ENCODE results near the gene CCL1. TPM values are rescaled to one million over a fixed set of nuclear protein-coding genes. Genes with fewer than 3 reads are reported as not detected.

CCL1 gene
- total and polyA plus RNA-seq, 2 donors (not counting 1 experiment from before 2014, with no cell fraction given): not detected

DNA sequence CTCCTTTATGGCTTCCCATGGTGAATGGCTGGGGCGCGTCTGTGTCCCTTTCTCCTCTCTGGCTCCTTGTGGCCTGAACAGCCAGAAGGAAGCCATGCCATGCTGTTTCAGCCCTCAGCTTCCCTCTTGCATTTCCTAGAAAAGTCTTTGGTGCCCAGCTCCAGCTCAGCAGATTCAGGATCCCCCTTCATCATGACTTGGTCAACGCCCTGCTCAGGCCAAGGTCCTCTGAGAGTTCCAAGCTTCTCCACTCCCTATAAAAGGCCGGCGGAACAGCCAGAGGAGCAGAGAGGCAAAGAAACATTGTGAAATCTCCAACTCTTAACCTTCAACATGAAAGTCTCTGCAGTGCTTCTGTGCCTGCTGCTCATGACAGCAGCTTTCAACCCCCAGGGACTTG lies 6.8 kb downstream of the CCL1 start, which contains the start of gene CCL13:
TSS of gene CCL13 (plus strand) at position 287 of the 400 bp plus-strand sequence. CDS start at position 334, 47 bp downstream.
- POLR2A ChIA-PET: no interaction called here
- Histone ChIP-seq H3K27me3 (replicated peaks in 1 of 4; ENCODE audit: control extremely low read depth in 1 of 4, control insufficient read depth in 3 of 4, insufficient read depth in 4 of 4, low read length in 3 of 4) (peaks cover 0 to 2% (median under 1%) of the 10 kb centered on the region in 4 experiments), H4K20me1 (ENCODE audit: control insufficient read depth, insufficient read depth, low read length, poor library complexity, severe bottlenecking) (no peaks in the 10 kb centered on the region), H2AFZ (ENCODE audit: insufficient read depth, low read depth, low read length, poor library complexity, severe bottlenecking) (no peak within 1 kb of the TSS), H3K36me3 (replicated peaks in 1 of 2; ENCODE audit: control extremely low read depth in 1 of 2, control insufficient read depth in 1 of 2, extremely low read depth in 1 of 2, insufficient read depth in 2 of 2, low read length in 1 of 2) (no peaks in the 10 kb centered on the region), H3K27ac (ENCODE audit: low read length in 2 of 2) (no peak within 1 kb of the TSS), H3K4me1 (ENCODE audit: control insufficient read depth in 2 of 2, insufficient read depth in 2 of 2, low read length in 2 of 2) (no peaks in the 10 kb centered on the region), H3K4me3 (ENCODE audit: control extremely low read depth in 1 of 5, extremely low read depth in 1 of 5, insufficient read depth in 1 of 5, low read depth in 2 of 5, low read length in 4 of 5) (no peak within 1 kb of the TSS), H3K9me3 (ENCODE audit: control extremely low read depth in 1 of 3, control insufficient read depth in 2 of 3, insufficient read depth in 1 of 3, low read length in 2 of 3) (no peaks in the 10 kb centered on the region), H3K9ac (ENCODE audit: low read length) (no peak within 1 kb of the TSS), H3K4me2 (replicated peaks; ENCODE audit: low read depth, low read length, poor library complexity, severe bottlenecking) (no peak within 1 kb of the TSS), H3K79me2 (ENCODE audit: control insufficient read depth, insufficient read depth, low read length) (no peaks in the 10 kb centered on the region)
- Mint-ChIP-seq H3K27me3 (peaks cover 28% of the 10 kb centered on the region), H3K9me3 (ENCODE audit: insufficient read depth) (no peaks in the 10 kb centered on the region), H3K27ac (no peak within 1 kb of the TSS), H3K4me1 (no peaks in the 10 kb centered on the region), H3K4me3 (no peak within 1 kb of the TSS)
- CTCF ChIA-PET: interaction anchor here (1.7 to 13.5 kb wide), 2 partner anchors 13 to 153 kb away, joined by 5 to 253 read pairs; no protein-coding TSS in a partner anchor
- no peak for TF ChIP-seq EZH2 (IDR thresholded peaks at IDR 0.05; ENCODE audit: borderline replicate concordance, insufficient read depth, low read depth, low read length, poor library complexity, severe bottlenecking)
- TF ChIP-seq, protein P1, sequence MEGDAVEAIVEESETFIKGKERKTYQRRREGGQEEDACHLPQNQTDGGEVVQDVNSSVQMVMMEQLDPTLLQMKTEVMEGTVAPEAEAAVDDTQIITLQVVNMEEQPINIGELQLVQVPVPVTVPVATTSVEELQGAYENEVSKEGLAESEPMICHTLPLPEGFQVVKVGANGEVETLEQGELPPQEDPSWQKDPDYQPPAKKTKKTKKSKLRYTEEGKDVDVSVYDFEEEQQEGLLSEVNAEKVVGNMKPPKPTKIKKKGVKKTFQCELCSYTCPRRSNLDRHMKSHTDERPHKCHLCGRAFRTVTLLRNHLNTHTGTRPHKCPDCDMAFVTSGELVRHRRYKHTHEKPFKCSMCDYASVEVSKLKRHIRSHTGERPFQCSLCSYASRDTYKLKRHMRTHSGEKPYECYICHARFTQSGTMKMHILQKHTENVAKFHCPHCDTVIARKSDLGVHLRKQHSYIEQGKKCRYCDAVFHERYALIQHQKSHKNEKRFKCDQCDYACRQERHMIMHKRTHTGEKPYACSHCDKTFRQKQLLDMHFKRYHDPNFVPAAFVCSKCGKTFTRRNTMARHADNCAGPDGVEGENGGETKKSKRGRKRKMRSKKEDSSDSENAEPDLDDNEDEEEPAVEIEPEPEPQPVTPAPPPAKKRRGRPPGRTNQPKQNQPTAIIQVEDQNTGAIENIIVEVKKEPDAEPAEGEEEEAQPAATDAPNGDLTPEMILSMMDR (IDR thresholded peaks at IDR 0.05): no peak
- intact Hi-C loops (cut with micrococcal nuclease): no loop called here
- ATAC-seq (ENCODE audit: low read depth) (no peak), DNase-seq (no peak)
- WGBS (ENCODE audit: insufficient coverage): 100% methylated on average over 5 of the region's 5 CpGs

DNA sequence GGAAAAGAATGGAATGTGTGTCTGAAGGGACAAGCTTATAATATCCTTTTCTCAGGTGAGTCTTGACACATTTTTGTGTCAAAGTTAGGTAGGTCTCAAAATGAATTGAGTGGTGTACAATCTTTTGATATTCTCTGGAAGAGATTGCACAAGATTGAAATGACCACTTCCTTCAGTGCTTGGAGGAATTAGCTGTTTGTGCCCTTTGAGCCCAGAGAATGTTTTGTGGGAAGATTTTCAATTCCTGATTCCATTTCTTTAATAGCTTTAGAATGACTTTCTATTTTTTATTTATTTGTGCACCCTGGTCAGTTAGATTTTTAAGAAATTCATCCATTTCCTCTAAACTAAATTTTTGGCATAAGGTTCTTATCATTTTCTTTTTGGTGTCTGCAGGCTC lies 8.4 kb downstream of the CCL1 start:
- Mint-ChIP-seq H3K4me1 (no peaks in the 10 kb centered on the region), H3K27me3 (peaks cover 30% of the 10 kb centered on the region), H3K9me3 (ENCODE audit: insufficient read depth) (no peaks in the 10 kb centered on the region), H3K27ac (no peak overlapping the region), H3K4me3 (no peak overlapping the region)
- no peak overlapping the region for H3K4me2 ChIP-seq (replicated peaks; ENCODE audit: low read depth, low read length, poor library complexity, severe bottlenecking)
- H3K79me2 ChIP-seq (ENCODE audit: control insufficient read depth, insufficient read depth, low read length): no peaks in the 10 kb centered on the region
- no peaks in the 10 kb centered on the region for H4K20me1 ChIP-seq (ENCODE audit: control insufficient read depth, insufficient read depth, low read length, poor library complexity, severe bottlenecking)
- CTCF ChIA-PET: interaction anchor here (0.6 to 13.5 kb wide), 3 partner anchors 21 to 158 kb away, joined by 3 to 253 read pairs (median 4); no protein-coding TSS in a partner anchor
- ATAC-seq (ENCODE audit: low read depth) (no peak), DNase-seq (no peak)
- H3K27me3 ChIP-seq (replicated peaks in 1 of 4; ENCODE audit: control extremely low read depth in 1 of 4, control insufficient read depth in 3 of 4, insufficient read depth in 4 of 4, low read length in 3 of 4): peaks cover 0 to 5% (median 0%) of the 10 kb centered on the region in 4 experiments
- no peaks in the 10 kb centered on the region for H3K36me3 ChIP-seq (replicated peaks in 1 of 2; ENCODE audit: control extremely low read depth in 1 of 2, control insufficient read depth in 1 of 2, extremely low read depth in 1 of 2, insufficient read depth in 2 of 2, low read length in 1 of 2)
- TF ChIP-seq EZH2 (IDR thresholded peaks at IDR 0.05; ENCODE audit: borderline replicate concordance, insufficient read depth, low read depth, low read length, poor library complexity, severe bottlenecking): no peak
- TF ChIP-seq, protein P1 (IDR thresholded peaks at IDR 0.05): no peak
- intact Hi-C loops (cut with micrococcal nuclease): no loop called here
- no peaks in the 10 kb centered on the region for H3K4me1 ChIP-seq (ENCODE audit: control insufficient read depth in 2 of 2, insufficient read depth in 2 of 2, low read length in 2 of 2)
- H3K9me3 ChIP-seq (ENCODE audit: control extremely low read depth in 1 of 3, control insufficient read depth in 2 of 3, insufficient read depth in 1 of 3, low read length in 2 of 3): no peaks in the 10 kb centered on the region
- POLR2A ChIA-PET: no interaction called here
- H3K9ac ChIP-seq (ENCODE audit: low read length): no peak overlapping the region
- no peak overlapping the region for H3K27ac ChIP-seq (ENCODE audit: low read length in 2 of 2)
- no peak overlapping the region for H3K4me3 ChIP-seq (ENCODE audit: control extremely low read depth in 1 of 5, extremely low read depth in 1 of 5, insufficient read depth in 1 of 5, low read depth in 2 of 5, low read length in 4 of 5)
- H2AFZ ChIP-seq (ENCODE audit: insufficient read depth, low read depth, low read length, poor library complexity, severe bottlenecking): no peak overlapping the region

All from B cell (primary cell).